Activated T-cell treated with anti-CD3 and anti-CD28 coated beads for 1 hour (primary cell): ENCODE measurements around the gene OPA1.
"Not testable (repeated sequence)": the region's sequence is repeated elsewhere in the genome, so short reads cannot be mapped to it uniquely, and the experiment has no call there.

Experiments
- DNase-seq: peaks from one replicate; pipeline ENCODE4 v3.0.0-alpha.2; 2020; ENCODE audit warnings: low read depth

The OPA1 gene

GRCh38 chr3:193589616-193590015 is 3.4 kb upstream of the OPA1 start:
- no peak for DNase-seq

GRCh38 chr3:193590088-193590856 is 2.7 kb upstream of the OPA1 start:
- no peak for DNase-seq

- DNase-seq, result no peak
Measured at GRCh38 chr3:193593668-193594030, 641 bp downstream of the OPA1 start.

- no peak for DNase-seq
Measured at GRCh38 chr3:193594946-193595689, 2.1 kb downstream of the OPA1 start.

GRCh38 chr3:193595939-193596487 is 3.0 kb downstream of the OPA1 start:
- no peak for DNase-seq

- DNase-seq, result no peak
Measured at GRCh38 chr3:193598202-193598601, 5.2 kb downstream of the OPA1 start.

- DNase-seq, result no peak
Measured at GRCh38 chr3:193599393-193599792, 6.4 kb downstream of the OPA1 start.

GRCh38 chr3:193605876-193606275 is 12.9 kb downstream of the OPA1 start:
- peak; percentile 18 for DNase-seq

GRCh38 chr3:193606892-193607291 is 13.9 kb downstream of the OPA1 start:
- DNase-seq, result not testable (repeated sequence)

- DNase-seq, result not testable (repeated sequence)
Measured at GRCh38 chr3:193610516-193610915, 17.5 kb downstream of the OPA1 start.

- DNase-seq, result no peak
Measured at GRCh38 chr3:193614430-193614829, 21.4 kb downstream of the OPA1 start.

GRCh38 chr3:193617628-193618027 is 24.6 kb downstream of the OPA1 start:
- DNase-seq, result no peak

GRCh38 chr3:193620057-193620456 is 27.0 kb downstream of the OPA1 start:
- DNase-seq, result no peak

GRCh38 chr3:193620650-193621049 is 27.6 kb downstream of the OPA1 start:
- no peak for DNase-seq

- DNase-seq, result no peak
Measured at GRCh38 chr3:193621127-193621526, 28.1 kb downstream of the OPA1 start.

- no peak for DNase-seq
Measured at GRCh38 chr3:193630005-193630404, 37.0 kb downstream of the OPA1 start.

- no peak for DNase-seq
Measured at GRCh38 chr3:193637831-193638230, 44.8 kb downstream of the OPA1 start.

GRCh38 chr3:193638833-193639232 is 45.8 kb downstream of the OPA1 start:
- DNase-seq, result no peak

GRCh38 chr3:193640165-193640715 is 47.2 kb downstream of the OPA1 start:
- DNase-seq, result no peak

GRCh38 chr3:193640728-193641439 is 47.9 kb downstream of the OPA1 start:
- no peak for DNase-seq

GRCh38 chr3:193641440-193641775 is 48.4 kb downstream of the OPA1 start:
- no peak for DNase-seq

- no peak for DNase-seq
Measured at GRCh38 chr3:193645806-193646205, 52.8 kb downstream of the OPA1 start.
